HUES48 (cell line): ENCODE results near the gene TXNRD1.
"Not testable (repeated sequence)": the region's sequence is repeated elsewhere in the genome, so short reads cannot be mapped to it uniquely, and the experiment has no call there.

Experiments used
- H3K27ac ChIP-seq: one replicate; pipeline ENCODE4 v1.7.0; 2013; ENCODE audit warnings: low read depth, low read length, inconsistent platforms
- H3K27me3 ChIP-seq: 2 replicates; pipeline ENCODE4 v1.6.1; 2013; ENCODE audit warnings: mild to moderate bottlenecking, low read length; ENCODE audit not compliant: control insufficient read depth, insufficient read depth
- H3K36me3 ChIP-seq: 2 replicates; pipeline ENCODE4 v1.6.1; 2013; ENCODE audit warnings: low read length; ENCODE audit not compliant: control insufficient read depth, insufficient read depth
- H3K4me1 ChIP-seq: 2 replicates; pipeline ENCODE4 v1.6.1; 2013; ENCODE audit warnings: mild to moderate bottlenecking, low read length; ENCODE audit not compliant: control insufficient read depth, insufficient read depth
- H3K4me3 ChIP-seq: 2 replicates; pipeline ENCODE4 v1.5.1; 2013; ENCODE audit warnings: mild to moderate bottlenecking, low read depth, low read length
- H3K9ac ChIP-seq: 2 replicates; pipeline ENCODE4 v1.6.1; 2013; ENCODE audit warnings: mild to moderate bottlenecking, low read depth, low read length, moderate library complexity
- H3K9me3 ChIP-seq: 2 replicates; pipeline ENCODE4 v1.6.1; 2013; ENCODE audit warnings: low read length; ENCODE audit not compliant: control insufficient read depth, insufficient read depth

Gene TXNRD1

DNA sequence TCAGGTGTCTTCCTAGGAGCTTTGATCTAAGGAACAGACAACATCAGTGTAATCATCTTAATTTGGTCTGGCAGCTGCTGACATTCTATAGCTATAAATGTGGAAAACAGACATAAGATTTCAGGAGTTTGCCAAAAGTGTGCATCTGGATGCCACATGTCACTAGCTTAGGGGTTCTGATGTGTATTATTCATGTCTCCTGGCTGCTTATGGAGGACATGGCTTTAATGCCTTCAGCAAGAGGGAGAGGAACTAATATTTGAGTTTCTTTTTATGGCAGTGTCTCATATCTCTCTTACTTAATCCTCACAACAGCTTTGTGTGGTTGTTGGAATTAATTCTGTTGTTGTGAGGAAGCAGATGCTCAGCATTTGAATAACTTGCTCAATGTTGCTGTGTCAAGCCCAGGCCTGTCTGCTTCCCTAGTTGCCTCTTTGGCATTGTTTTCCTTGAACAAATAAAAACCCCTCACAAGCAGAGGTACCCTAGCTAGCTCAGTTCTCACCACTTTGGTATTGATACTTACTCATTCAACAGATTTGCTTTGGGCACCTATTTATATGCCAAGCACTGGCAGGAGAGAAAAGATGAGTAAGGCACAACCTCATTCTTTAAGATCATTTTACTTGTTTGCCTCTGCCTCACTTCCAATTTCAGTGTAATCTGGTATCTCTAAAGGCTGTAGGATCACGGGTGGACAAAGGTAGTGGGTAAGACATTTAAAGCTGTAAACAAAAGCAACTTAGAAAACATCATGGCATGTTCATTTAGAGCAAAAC is 48.2 kb downstream of the TXNRD1 start:
- no peak overlapping the region for H3K27ac ChIP-seq
- H3K36me3 ChIP-seq, result no peaks in the 10 kb centered on the region

DNA sequence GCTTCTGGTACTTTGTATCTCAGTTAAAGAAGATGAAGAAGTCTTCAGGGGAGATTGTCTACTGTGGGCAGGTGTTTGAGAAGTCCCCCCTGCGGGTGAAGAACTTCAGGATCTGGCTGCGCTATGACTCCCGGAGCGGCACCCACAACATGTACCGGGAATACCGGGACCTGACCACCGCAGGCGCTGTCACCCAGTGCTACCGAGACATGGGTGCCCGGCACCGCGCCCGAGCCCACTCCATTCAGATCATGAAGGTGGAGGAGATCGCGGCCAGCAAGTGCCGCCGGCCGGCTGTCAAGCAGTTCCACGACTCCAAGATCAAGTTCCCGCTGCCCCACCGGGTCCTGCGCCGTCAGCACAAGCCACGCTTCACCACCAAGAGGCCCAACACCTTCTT is 49.9 kb downstream of the TXNRD1 start:
- not testable (repeated sequence) for H3K9me3 ChIP-seq, H3K4me3 ChIP-seq, H3K27me3 ChIP-seq, H3K27ac ChIP-seq, H3K36me3 ChIP-seq, H3K9ac ChIP-seq
- peaks cover 11% of the 10 kb centered on the region for H3K4me1 ChIP-seq

More for the DNA sequence above, 48.2 kb downstream of the TXNRD1 start:
- Histone ChIP-seq H3K4me3 (no peak overlapping the region), H3K4me1 (peaks cover 11% of the 10 kb centered on the region), H3K9ac (no peak overlapping the region), H3K9me3 (no peaks in the 10 kb centered on the region), H3K27me3 (no peaks in the 10 kb centered on the region)

- no peaks in the 10 kb centered on the region for H3K4me1 ChIP-seq
- H3K27ac ChIP-seq, result no peak overlapping the region
- no peaks in the 10 kb centered on the region for H3K9me3 ChIP-seq
- H3K27me3 ChIP-seq, result no peaks in the 10 kb centered on the region
- H3K9ac ChIP-seq, result no peak overlapping the region
- no peaks in the 10 kb centered on the region for H3K36me3 ChIP-seq
- H3K4me3 ChIP-seq, result no peak overlapping the region
These were observed 57.4 kb downstream of the TXNRD1 start for GRCh38 chr12:104272938-104273337.

- Histone ChIP-seq H3K4me3 (no peak overlapping the region), H3K27me3 (no peaks in the 10 kb centered on the region), H3K9me3 (no peaks in the 10 kb centered on the region), H3K9ac (no peak overlapping the region), H3K4me1 (no peaks in the 10 kb centered on the region), H3K36me3 (no peaks in the 10 kb centered on the region), H3K27ac (no peak overlapping the region)
These were observed 57.9 kb downstream of the TXNRD1 start for GRCh38 chr12:104273503-104273902.

GRCh38 chr12:104274811-104275210 is 59.2 kb downstream of the TXNRD1 start:
- no peaks in the 10 kb centered on the region for H3K36me3 ChIP-seq
- H3K27ac ChIP-seq, result no peak overlapping the region
- H3K4me3 ChIP-seq, result no peak overlapping the region
- H3K4me1 ChIP-seq, result no peaks in the 10 kb centered on the region
- no peaks in the 10 kb centered on the region for H3K9me3 ChIP-seq
- no peaks in the 10 kb centered on the region for H3K27me3 ChIP-seq
- H3K9ac ChIP-seq, result no peak overlapping the region

- no peaks in the 10 kb centered on the region for H3K9me3 ChIP-seq
- H3K4me3 ChIP-seq, result no peak overlapping the region
- H3K9ac ChIP-seq, result no peak overlapping the region
- H3K27ac ChIP-seq, result no peak overlapping the region
- no peaks in the 10 kb centered on the region for H3K27me3 ChIP-seq
- H3K4me1 ChIP-seq, result no peaks in the 10 kb centered on the region; the same call in 1 of the 2 replicates
- H3K36me3 ChIP-seq, result no peaks in the 10 kb centered on the region
These were observed 60.1 kb downstream of the TXNRD1 start for GRCh38 chr12:104275689-104276088.

- Histone ChIP-seq H3K9me3 (no peaks in the 10 kb centered on the region), H3K27me3 (no peaks in the 10 kb centered on the region), H3K4me3 (no peak overlapping the region), H3K27ac (no peak overlapping the region), H3K4me1 (no peaks in the 10 kb centered on the region; the same call in 1 of the 2 replicates), H3K36me3 (no peaks in the 10 kb centered on the region), H3K9ac (no peak overlapping the region)
These were observed 60.9 kb downstream of the TXNRD1 start for GRCh38 chr12:104276273-104277131.

DNA sequence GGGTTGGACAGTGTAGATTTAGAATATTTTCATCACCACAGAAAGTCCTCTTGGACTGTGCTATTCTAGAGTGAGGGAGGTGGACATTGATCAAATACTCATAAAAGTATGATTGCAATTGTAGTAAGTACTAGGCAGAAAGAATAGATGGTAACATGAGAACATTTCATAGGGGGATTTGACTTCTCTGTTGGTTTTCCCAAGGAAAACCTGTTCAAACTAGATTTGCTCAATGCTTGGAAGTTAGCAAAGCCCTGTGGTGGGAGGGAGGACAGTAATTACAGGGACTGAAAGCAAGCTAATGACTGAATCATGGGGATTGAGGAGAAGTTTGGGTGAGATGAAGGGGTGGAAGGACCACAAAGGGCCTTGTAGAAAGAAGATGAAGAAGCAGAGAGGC is 63.6 kb downstream of the TXNRD1 start:
- H3K4me1 ChIP-seq, result no peaks in the 10 kb centered on the region; the same call in 1 of the 2 replicates

GRCh38 chr12:104280111-104280510 is 64.5 kb downstream of the TXNRD1 start:
- no peaks in the 10 kb centered on the region; the same call in 1 of the 2 replicates for H3K4me1 ChIP-seq
- H3K36me3 ChIP-seq, result no peaks in the 10 kb centered on the region
- no peaks in the 10 kb centered on the region for H3K27me3 ChIP-seq
- no peaks in the 10 kb centered on the region for H3K9me3 ChIP-seq
- no peak overlapping the region for H3K9ac ChIP-seq
- H3K4me3 ChIP-seq, result no peak overlapping the region
- no peak overlapping the region for H3K27ac ChIP-seq

More for the DNA sequence above, 63.6 kb downstream of the TXNRD1 start:
- H3K27me3 ChIP-seq, result no peaks in the 10 kb centered on the region
- no peak overlapping the region for H3K9ac ChIP-seq
- H3K36me3 ChIP-seq, result no peaks in the 10 kb centered on the region
- H3K9me3 ChIP-seq, result no peaks in the 10 kb centered on the region
- no peak overlapping the region for H3K27ac ChIP-seq
- no peak overlapping the region for H3K4me3 ChIP-seq

GRCh38 chr12:104280717-104281458 is 65.3 kb downstream of the TXNRD1 start:
- H3K9ac ChIP-seq, result no peak overlapping the region
- H3K4me1 ChIP-seq, result peaks cover 5% of the 10 kb centered on the region
- H3K36me3 ChIP-seq, result no peaks in the 10 kb centered on the region
- H3K27me3 ChIP-seq, result no peaks in the 10 kb centered on the region
- H3K9me3 ChIP-seq, result no peaks in the 10 kb centered on the region
- no peak overlapping the region for H3K27ac ChIP-seq
- H3K4me3 ChIP-seq, result no peak overlapping the region
